GM18861 (cell line): ENCODE results near the gene FGF10.

ENCODE experiments used
- ATAC-seq: cut with Tn5 transposase; IDR thresholded peaks from one replicate; pipeline ENCODE4 v1.9.1; 2021; ENCODE audit not compliant: unreplicated experiment

Gene FGF10

DNA sequence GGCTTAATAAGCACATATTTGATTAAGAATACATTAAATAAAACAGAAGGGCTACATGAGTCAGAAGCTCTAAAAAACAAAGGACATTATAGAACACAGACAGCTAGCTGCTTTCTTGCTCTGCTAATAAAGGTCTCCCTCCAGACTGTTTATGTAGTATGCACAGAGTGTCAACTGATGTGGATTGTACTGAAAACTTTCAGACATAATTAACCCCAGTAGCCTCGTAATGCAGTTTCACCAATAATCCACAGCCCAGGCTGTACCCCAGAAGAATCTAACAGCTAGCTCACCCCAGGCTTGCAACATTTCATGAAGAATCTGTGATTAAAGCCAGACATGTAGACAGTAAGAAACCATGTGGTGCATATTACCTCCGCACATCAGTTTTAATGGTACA is 30.8 kb downstream of the FGF10 start:
- no peak for ATAC-seq

DNA sequence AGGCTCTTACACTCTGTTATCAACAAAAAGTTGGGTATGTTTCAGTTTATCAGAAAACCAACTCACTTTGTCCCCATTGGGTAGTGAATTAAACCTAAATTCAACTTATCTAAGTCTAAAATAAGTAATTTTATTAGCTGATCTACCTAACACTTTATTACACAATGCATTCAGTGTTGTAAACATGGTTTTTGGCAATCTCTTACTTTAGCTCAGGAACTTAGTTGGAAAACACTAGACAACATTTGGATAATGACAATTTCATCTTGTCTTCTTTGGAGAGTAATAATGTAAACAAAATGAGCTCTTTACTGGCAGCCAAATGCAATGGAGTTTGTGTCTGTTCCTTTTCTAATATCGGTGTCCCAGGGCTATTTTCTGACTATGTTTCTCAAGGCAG is 33.0 kb downstream of the FGF10 start:
- ATAC-seq: no peak

DNA sequence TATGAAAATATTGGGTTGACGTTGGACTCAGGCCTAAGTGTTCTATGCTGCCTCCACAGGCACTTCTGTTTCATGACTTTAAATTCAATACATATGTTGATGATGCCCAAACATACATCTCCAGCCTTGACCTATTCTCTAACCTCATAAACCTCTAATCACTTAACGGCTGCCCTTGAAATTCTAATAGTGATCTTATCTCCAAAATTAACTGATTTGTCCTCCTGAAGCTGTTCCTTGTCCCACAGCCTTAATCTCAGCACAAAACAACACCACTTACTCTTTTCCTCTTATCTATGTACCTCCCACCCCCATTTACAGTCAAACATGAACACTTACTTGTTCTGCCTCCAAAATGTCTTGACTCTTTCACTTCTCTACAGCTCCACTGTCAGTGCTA is 43.3 kb downstream of the FGF10 start:
- no peak for ATAC-seq

DNA sequence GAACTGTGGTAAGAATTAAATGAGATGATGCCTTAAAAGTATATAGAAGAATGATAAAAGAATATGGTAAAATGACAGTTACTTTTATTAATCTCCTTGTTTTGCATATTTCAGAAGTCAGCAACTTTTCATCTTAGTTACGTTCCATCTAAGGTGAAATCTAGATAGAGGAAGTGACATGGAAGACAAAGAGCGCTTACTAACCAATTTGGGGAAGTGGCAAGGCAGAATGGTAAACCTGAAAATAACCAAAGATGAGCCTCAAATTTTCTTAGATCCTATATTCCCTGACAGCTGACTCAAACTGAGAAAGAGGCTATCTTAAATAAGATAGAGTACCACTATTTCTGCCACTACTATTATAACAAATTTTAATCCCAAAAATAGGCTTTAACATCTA is 52.5 kb downstream of the FGF10 start:
- no peak for ATAC-seq

DNA sequence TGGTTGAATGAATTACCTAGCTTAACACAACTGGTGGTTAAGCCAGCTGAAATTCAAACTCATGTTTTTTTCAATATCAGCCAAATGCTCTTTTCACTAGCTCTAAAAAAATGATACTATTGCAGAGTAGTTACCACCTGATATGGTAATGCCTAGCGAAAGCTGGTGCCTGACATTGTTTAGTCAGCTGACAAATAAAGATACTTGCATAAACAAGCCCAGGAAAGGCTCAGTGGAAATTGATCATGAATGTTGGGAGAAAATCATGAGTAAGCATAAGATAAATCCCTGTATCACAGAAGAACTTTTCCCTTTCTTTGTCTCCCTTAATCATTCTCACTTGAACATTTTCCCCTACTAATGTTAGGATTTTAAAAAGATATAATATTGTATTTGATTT is 54.6 kb downstream of the FGF10 start:
- no peak for ATAC-seq

DNA sequence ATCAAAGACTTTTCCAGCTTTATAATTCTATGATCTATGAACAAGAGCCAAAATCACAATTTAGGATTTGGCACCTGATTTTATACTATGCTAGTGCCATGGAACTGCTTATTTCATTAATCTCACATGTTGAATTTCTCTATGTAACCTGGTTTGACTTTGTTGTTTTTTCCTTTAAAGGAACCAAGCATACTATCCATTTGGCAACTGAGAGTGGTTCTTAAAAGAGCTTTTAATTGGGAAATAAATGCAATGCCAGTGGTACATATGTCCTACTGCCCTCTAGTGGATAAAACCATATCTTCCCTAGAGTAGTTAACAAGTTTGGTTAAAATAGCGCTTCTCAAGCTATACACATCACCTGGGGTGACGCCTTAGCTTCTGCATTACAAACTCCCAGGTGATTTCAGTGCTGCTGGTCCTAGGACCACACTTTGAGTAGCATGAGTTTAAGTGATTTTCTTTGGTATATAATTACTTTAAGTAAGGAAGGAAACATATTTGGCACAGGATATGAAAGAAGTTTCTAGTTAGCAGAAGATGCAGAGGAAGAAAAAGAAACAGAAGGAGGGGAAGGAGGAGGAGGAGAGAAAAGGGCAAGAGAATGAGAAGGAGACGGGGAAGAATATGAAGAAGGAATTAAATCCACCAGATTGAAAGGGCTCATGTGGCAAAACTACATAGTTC is 56.8 kb downstream of the FGF10 start:
- peak; percentile 82 for ATAC-seq

DNA sequence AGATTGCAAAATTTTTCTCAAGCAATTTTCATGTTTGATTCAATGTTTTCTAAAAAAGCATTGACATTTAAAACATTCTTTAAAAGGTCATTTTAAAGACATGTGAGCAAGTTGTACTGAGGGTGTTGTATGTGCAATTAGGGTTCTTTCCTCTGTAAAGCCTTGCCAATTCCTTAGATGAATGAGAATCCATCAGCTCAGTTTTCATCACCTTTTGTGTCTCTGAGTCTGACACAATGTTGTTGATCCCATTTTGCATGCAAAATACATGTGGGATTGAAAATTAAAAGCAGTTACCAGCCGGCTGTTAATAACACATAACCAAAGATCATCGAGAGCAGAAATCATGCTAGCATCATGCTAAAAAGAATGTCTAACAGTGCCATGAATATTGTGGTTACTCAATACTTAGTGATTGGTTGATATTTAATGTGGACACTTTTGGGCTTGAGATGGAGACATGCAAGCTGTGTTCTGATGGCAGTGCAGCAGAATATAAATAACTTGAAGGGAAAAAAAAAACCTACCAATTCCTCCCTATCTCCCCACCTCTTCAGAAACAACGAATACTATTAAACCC is 57.7 kb downstream of the FGF10 start:
- no peak for ATAC-seq

DNA sequence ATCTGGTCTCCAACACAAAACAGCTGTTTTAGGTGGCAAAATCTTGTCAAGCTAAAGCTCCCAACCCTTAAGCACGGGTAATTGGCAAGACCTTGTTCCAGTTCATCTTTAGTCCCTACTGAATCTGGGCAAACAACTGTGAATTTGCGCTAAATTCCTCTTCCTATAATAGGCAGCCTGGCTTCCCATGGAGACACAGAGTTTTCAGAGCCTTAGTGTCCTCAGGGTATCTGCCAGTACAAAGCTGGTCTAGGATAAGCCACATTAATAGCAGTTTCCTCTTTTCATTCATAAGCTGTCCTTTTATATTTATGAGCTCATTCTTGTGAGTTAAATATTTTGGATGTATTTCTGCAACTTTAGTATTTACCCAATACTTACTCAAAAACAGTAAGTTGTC is 59.5 kb downstream of the FGF10 start:
- no peak for ATAC-seq

DNA sequence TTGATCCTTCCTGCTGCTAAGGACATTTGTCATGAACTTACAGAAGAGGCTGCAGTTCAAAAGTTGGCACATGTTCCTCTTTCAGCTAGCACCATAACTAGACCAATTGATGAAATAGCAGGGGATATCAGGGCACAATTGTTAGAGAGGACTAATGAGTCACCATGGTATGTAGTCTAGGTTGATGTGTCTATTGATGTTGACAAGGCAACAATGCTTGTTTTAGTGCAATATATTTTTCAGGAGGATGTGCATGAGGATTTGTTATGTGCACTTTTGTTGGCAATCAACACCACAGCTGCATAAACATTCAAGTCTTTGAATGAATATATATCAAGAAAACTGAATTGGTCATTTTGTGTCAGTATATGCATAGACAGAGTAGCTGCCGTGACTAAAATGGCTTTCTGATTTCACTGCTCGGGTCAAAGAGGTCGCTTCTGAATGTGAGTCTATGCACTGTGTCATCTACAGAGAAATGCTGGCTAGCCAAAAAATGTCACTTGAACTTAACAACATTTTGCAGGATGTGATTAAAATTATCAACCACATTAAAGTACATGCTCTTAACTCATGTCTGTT is 68.0 kb downstream of the FGF10 start:
- ATAC-seq: no peak

DNA sequence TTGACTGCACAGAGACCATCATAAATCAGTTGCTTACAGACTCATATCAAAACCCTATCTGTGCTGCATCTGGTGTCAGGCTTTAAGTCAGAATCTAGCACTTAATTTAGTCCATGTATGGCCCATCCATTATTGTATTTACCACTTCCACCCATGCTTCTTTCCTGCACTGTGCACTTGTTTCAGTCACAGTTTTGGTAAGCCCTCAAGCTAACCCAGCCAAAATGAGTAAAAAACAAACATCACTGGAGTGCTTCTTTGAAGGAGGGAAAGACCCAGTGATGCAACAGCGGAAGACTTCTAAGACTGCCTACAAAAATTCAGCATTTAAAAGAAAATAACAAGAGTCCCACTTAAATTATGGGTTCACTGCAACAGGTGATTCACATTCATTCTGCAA is 69.0 kb downstream of the FGF10 start:
- no peak for ATAC-seq

DNA sequence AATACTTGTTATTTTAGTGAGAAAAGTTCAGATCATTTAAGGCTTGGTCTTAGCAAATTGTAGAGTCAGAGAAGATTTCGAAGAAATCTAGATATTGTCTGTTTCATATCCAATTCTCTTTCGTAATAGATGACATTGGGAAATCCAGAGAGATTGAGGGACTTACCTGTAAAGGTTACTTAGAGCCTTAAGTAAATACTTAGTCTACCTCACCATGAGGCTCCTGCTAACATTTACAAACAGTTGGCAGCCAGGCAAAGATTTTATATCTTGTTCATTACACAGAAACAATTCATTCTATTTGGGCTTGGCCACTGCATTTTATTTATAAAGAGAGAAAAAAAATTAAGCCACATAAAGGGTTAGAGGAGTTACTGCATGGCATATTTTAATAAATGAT is 70.3 kb downstream of the FGF10 start:
- ATAC-seq: no peak

DNA sequence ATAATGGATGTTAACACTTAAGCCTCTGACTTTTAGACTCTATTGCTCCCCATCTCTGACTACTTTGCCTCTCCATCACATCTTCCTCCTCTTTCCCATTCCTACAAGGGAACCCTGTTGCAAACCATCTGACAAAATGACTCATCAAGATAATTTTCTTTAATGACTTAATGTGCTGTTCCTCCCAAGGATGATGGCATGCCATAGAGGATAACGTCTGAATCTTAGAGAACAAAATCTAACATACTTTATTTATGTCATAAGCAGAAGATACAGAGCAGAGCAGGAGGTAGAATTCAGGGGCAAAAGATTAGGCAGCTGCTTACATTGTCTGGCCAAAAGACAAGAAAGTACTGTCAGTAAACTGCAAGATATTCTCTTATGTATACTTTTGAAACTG is 76.8 kb downstream of the FGF10 start:
- ATAC-seq: no peak

DNA sequence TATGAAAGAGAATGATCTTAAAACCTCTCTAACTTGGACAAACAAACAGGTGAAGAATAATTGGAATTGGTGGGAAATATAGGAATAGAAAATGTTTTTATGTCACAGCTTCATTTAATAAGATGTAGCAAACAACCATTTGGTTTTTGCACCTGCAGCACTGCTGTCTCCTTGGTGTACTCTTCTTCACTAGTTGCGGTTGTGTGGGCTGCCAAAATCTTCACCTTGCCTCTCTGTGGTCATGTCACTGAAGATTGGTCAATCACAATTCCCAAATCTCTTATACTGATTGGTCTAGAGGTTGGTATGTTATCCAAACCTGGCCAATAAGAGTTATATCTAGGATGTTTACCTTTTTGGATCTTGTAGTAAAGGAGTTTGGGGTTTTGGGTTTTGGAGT is 88.7 kb downstream of the FGF10 start:
- no peak for ATAC-seq

DNA sequence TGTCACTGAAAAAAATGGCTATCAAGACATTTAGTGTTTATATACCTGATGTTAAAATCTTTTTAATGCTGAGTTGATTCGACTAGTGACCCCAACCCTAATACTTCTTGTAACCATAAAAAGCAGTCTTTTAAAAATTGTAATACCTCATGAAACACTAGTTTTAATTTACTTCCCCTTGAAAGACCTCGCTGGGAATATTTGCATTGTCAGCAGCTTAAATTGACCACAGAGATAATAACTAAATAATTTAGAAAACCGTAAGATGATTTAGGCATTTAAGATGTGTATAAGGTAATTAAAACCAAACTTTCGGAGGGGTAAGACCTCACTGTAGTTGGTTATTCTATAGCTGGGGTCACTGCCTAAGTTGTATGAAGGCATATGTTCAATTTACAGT is 89.8 kb downstream of the FGF10 start:
- no peak for ATAC-seq

DNA sequence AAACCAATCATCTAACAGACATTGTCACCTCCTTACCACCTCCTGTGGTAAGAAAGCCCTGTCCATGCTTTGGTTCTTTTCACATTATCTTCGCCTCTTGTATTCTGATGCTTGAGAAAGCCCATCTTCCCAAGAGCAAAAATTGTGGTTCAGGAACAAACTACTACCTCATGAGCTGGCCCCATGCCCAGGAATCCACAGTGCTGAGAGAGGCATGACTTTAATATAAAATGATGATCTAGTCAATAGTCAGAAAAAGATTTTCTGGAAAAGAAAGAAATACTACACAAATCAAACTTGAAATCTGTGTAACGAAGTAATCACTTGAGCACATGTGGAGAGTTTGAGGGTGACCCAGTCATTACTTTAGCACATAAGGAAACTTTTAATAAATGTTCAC is 94.7 kb downstream of the FGF10 start:
- no peak for ATAC-seq

DNA sequence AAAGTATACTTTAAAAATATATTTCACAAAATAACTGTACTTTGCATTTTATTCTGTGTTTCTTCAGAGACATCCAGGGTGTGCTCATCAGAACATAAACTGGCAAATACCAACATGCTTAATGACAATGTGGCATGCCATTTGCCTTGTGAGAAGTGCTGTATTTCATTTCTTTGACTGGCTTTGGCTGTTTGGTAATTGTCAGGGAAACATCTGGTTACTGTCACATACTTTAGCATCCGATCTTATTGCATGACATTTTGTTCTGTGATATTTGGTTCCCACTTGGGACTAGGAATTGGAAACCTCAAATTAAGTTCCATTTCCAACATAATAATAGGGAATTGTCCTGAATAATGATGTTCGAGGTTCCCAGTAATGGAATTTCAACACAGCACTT is 96.5 kb downstream of the FGF10 start:
- ATAC-seq: no peak

DNA sequence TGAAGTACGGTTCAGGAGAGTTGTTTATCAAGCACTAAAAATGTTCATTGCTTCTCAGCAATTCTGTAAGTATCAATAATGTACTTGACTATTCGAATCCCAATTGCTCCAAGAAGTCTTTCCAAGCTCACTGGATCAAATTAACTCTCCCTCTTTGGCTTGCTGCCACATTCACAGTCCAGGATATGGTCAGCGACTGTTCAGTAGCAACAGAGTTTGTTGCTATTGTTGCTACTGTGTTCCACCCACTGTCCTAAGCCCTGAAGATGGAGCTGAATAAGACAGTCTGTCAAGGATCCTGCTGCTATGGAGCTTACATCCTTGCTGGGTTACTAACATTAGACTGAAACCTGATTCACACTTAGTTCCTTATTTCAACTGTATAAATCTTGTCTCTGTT is 110.8 kb downstream of the FGF10 start:
- ATAC-seq: no peak

DNA sequence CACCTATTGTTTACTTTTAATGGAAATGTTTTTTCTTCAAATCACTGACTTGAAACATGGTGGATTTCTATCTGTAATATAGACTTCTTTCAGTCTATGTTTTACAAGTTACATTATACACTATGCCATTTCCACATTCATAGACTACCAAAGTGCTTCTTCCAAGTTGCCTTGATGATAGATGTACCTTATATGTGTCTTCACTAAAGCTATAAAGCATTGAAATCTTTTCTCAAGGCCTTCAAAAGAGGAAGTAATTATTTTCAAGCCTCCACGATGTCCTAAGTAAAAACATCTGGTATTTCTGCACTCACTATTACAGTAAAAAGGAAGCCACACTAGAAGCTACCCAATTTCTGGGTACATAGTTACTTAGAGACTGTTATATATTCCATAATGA is 113.3 kb downstream of the FGF10 start:
- ATAC-seq: no peak

DNA sequence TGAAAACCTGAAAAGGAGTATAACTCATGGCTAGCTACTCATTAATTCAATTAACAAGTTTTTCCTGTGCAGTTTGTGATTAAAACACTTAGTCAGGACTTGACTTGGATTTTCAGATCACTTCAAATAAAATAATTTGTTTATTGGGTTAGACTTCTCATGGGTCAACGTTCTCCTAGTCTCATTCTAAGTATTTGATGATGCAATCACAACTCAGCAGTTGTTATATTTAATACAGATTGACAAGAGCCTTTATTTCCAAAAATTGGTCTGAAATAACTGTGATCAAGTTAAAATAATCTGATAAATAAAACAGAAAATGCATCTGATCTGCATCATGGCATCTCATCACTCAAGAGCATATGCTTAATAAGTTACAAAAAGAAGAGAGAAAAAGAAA is 113.9 kb downstream of the FGF10 start:
- ATAC-seq: no peak

DNA sequence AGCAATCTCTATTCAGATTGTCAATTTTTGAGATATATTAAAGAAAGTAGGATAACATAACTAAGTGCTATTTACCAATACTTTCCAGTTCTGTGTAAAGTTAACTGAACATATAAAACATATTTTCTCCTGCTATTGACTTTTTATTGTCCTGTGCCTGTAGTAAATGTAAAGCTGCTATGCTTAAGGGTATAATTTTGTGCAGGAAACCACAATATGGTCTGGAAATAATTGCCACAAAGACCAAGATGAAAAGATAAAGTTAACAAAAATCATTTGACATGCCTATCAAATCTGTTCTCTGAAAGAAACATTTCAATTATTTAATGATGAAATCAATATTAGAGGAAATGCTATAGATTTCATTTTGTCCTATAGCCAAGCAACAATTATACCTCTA is 121.3 kb downstream of the FGF10 start:
- no peak for ATAC-seq

DNA sequence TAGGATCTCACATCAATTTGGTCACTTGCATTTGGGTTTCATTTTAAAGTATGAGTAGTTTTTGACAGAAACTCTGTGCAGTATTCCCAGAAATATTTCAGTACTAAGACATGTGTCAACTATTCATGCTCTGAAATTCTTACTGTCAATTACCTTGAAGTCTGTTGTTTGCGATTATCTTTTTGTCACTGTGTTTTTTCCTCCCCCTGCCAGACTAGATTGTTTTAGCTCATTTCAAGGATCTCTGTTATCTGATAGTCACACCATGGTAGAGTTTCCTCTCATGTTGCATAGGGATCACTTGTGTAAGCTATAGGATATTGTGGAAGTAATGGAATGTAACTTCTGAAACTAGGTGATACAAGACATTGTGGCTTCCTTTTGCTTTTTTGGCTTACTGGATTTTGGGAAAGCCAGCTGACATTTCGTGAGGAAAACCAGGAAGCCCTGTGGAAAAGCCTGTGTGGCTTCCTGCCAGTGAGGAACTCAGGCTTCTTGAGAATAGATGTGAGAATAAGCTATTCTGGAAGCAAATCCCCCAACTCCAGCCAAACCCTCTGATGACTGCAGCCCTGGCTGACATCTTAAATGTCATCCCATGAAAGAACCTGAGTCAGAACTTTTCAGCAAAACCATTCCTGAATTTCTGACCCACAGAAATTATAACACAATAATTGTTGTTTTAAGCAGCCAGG is 122.2 kb downstream of the FGF10 start:
- ATAC-seq: no peak

DNA sequence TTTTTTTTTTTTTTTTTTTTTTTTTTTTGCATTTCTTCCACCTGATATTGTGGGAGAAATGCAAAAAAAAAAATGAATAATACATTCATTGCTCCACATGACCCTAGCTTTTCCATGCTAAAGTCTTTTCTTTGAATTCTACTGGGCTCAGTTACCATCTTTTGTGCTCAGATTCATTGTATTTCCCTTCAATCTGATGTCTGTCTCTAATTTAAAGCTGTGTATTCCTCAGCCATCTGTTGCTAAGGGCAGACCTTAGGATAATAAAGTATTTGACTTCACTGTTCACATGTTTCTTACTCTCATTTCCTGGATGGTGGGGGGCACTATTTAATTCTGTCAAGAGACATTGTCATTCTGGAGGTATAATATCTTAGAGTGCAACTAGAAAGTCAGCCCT is 123.5 kb downstream of the FGF10 start:
- no peak for ATAC-seq
